Epithelial cell of proximal tubule (primary cell): ENCODE data around the gene ANKRD33B. TPM values are rescaled to one million over a fixed set of nuclear protein-coding genes. Genes with fewer than 3 reads are reported as not detected.

Source experiments
- DNase-seq: peaks from one replicate; pipeline ENCODE4 v3.0.0-alpha.2; 2011; ENCODE audit warnings: low read depth
- H3K4me3 ChIP-seq: 2 replicates; pipeline ENCODE4 v1.5.1; 2011; ENCODE audit warnings: low read depth, mild to moderate bottlenecking, low read length
- CTCF ChIP-seq: conservative IDR thresholded peaks from 2 replicates; pipeline ENCODE4 v1.5.1; 2012; ENCODE audit warnings: low read depth, mild to moderate bottlenecking, low read length
- total RNA-seq: library from RNA; depleted of rRNA; stranded (reverse); fragments of >200 nt; gene quantifications from 2 replicates; pipeline ENCODE4 v1.2.3, GENCODE V29; 2015

ANKRD33B gene
- total RNA-seq, 1 donor from 2014 or later = 2.3 TPM

- no peak overlapping the region for H3K4me3 ChIP-seq
- DNase-seq = no peak
- TF ChIP-seq CTCF = no peak
Measured at GRCh38 chr5:10585518-10585915, 21.6 kb downstream of the ANKRD33B start.

- H3K4me3 ChIP-seq = no peak overlapping the region
- no peak for DNase-seq
- TF ChIP-seq CTCF = no peak
Measured at GRCh38 chr5:10586008-10586407, 22.1 kb downstream of the ANKRD33B start.

GRCh38 chr5:10586555-10586954, 22.7 kb downstream of the ANKRD33B start:
- no peak for TF ChIP-seq CTCF
- no peak for DNase-seq

GRCh38 chr5:10588109-10588775, 24.4 kb downstream of the ANKRD33B start:
- no peak overlapping the region for H3K4me3 ChIP-seq
- no peak for TF ChIP-seq CTCF
- DNase-seq = no peak

More at GRCh38 chr5:10586555-10586954, 22.7 kb downstream of the ANKRD33B start:
- H3K4me3 ChIP-seq = no peak overlapping the region

- no peak for TF ChIP-seq CTCF
- no peak for DNase-seq
- H3K4me3 ChIP-seq = no peak overlapping the region
Measured at GRCh38 chr5:10588779-10589447, 25.0 kb downstream of the ANKRD33B start.

- no peak for TF ChIP-seq CTCF
- DNase-seq = no peak
- no peak overlapping the region for H3K4me3 ChIP-seq
Measured at GRCh38 chr5:10590226-10590999, 26.5 kb downstream of the ANKRD33B start.
